ENCODE results near the gene CD248. TPM values are rescaled to one million over a fixed set of nuclear protein-coding genes. Genes with fewer than 3 reads are reported as not detected.
"Not testable (repeated sequence)": the region's sequence is repeated elsewhere in the genome, so short reads cannot be mapped to it uniquely, and the experiment has no call there.

Gene CD248
- total RNA-seq, 8 experiments from 2014 or later: 0.27 to 126 (median 3.8) TPM

- in situ Hi-C loops (cut with MboI; ENCODE audit: low pct_unique_long_range_greater_than_20kb in 2 of 9, low sequenced_read_pairs in 9 of 9, unreplicated experiment in 9 of 9): no loop called here
- peak in 3 of 8 experiments; percentile 0 to 8 (median 6) for ATAC-seq (replicated peaks in 6 of 8)
- H3K4me3 ChIP-seq: peak overlapping the region; percentile 25 to 39 (median 32)
- peaks cover 30 to 36% of the 10 kb centered on the region in 2 donors for H3K4me1 ChIP-seq (replicated peaks in 1 of 2)
- 30 to 86% (median 39%) methylated on average over 1 to 4 of the region's 38 CpGs; no CpG with 5 or more reads in 7 of the 10 experiments for WGBS, 10 experiments
- H3K27ac ChIP-seq: peak overlapping the region; percentile 79 to 92
These were observed 3.3 kb downstream of the CD248 start for GRCh38 chr11:66313321-66314185.

DNA sequence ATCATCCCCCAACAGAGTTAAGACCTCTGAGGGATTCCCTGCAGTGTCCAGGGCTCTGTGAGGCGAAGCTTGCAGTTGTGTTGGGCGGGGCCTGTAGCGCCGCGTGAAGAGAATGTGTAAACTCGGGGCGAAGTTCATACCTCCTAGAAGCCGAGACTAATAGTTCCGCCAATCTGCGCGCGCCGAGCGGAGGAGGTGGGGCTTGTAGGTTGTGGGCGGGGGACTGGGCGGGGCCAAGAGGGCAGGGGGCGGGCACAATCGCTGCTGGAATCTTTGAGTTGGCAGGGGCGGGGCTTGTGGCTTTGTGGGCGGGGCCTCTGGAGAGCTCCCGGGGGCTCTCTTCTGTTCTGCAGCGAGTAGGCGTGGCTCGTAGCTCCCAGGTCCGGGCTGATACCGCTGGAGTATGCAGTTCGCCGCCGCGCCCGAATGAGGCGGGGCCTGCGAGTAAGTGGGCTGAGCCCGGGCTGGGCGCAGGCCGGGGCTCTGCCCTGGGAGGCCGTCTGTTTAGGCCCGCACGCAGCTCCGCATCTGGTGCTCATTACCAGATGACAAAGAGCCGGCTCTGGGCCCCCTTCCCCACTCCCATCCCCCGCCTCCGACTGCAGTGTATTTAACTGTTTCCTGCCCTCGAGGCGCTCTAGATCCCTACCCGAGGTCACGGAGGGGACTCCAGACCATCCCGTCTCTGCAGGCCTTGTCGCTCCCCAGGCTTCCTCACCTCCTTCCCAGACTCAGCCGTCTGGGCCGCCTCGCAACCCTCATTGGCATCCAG, 4.1 kb downstream of the CD248 start:
- in situ Hi-C loops (cut with MboI; ENCODE audit: low pct_unique_long_range_greater_than_20kb in 2 of 9, low sequenced_read_pairs in 9 of 9, unreplicated experiment in 9 of 9): no loop called here
- H3K4me1 ChIP-seq (replicated peaks in 1 of 2): peaks cover 22 to 28% of the 10 kb centered on the region in 2 donors
- peak overlapping the region; percentile 32 to 41 (median 39) for H3K4me3 ChIP-seq
- ATAC-seq (replicated peaks in 6 of 8): peak; percentile 62 to 85 (median 80)
- peak overlapping the region; percentile 79 to 92 for H3K27ac ChIP-seq
- WGBS, 10 experiments: 0 to 6% methylated on average over 1 to 3 of the region's 52 CpGs; no CpG with 5 or more reads in 8 of the 10 experiments

DNA sequence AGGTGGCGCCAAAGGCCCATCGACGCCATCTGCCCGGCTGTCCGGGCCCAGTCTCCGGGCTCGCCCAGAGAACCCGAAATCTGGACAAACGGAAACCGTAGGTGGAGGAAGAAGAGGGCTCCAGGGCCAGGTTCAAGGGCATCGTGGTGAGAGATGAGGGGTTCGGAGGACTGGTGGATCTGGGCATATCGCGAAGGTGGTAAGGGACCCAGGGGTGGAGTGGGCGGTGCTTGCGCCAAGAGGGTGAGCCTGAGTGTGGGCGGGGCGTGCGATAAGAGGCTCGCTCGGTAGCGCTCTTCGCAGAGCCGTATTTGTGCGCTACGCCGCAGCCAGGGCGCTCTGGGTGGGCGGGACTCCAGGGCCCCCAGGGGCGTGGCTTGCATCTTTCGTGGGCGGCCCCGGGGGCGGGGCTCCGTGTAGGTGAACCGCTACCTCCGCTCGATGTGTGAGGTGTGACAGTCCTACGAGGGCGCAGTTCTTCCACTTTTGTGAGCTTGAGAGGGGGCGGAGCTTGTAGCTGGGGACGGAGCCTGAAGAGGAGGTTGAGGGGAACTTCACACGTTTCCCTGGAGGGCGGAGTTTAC, 4.8 kb downstream of the CD248 start:
- in situ Hi-C loops (cut with MboI; ENCODE audit: low pct_unique_long_range_greater_than_20kb in 2 of 9, low sequenced_read_pairs in 9 of 9, unreplicated experiment in 9 of 9): no loop called here
- Histone ChIP-seq H3K27ac (peak overlapping the region; percentile 40 to 81), H3K4me1 (replicated peaks in 1 of 2) (peaks cover 15 to 21% of the 10 kb centered on the region in 2 donors), H3K4me3 (peak overlapping the region; percentile 25 to 41 (median 39))
- 0 to 5% (median 0%) methylated on average over 1 to 8 of the region's 44 CpGs; no CpG with 5 or more reads in 3 of the 10 experiments for WGBS, 10 experiments
- ATAC-seq (replicated peaks in 6 of 8): peak; percentile 34 to 72 (median 68)

DNA sequence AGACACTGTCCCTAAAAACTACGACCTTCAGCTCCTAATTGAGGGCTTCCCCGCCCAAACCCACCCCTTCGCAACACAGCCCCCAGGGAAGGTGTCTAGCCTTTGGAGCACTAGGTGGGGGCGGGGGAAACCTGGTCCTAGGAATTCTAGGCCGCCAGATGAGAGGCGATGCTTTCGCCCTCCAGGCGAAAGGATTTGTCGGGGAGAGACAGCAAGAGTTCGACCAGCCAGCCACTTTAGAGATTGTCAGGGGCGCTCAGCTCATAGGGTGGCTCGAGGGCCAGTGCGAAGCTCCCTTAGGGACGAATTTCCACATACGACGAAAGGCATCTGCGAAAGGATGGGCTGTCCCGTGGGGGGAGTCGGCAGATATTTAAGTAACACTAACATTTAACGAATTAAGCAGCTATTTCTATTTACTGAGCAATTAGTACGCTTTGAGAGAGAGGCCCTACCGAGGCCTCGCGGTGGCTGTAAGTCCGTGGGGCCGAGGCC, 5.3 kb downstream of the CD248 start:
- 4 to 80% (median 17%) methylated on average over 4 to 9 of the region's 26 CpGs; no CpG with 5 or more reads in 5 of the 10 experiments for WGBS, 10 experiments
- ATAC-seq (replicated peaks in 6 of 8): no peak
- Histone ChIP-seq H3K4me1 (replicated peaks in 1 of 2) (peaks cover 10 to 15% of the 10 kb centered on the region in 2 donors), H3K4me3 (peak overlapping the region; percentile 25 to 41 (median 39)), H3K27ac (peak overlapping the region; percentile 40 to 81)
- in situ Hi-C loops (cut with MboI; ENCODE audit: low pct_unique_long_range_greater_than_20kb in 2 of 9, low sequenced_read_pairs in 9 of 9, unreplicated experiment in 9 of 9): no loop called here

GRCh38 chr11:66310803-66311440, 5.9 kb downstream of the CD248 start:
- H3K27ac ChIP-seq; ATAC-seq (replicated peaks in 6 of 8); H3K4me3 ChIP-seq; in situ Hi-C loops (cut with MboI; ENCODE audit: low pct_unique_long_range_greater_than_20kb in 2 of 9, low sequenced_read_pairs in 9 of 9, unreplicated experiment in 9 of 9): not testable (repeated sequence)
- 60 to 95% (median 86%) methylated on average over 4 to 16 of the region's 18 CpGs; no CpG with 5 or more reads in 1 of the 10 experiments for WGBS, 10 experiments
- peaks cover 8 to 13% of the 10 kb centered on the region in 2 donors for H3K4me1 ChIP-seq (replicated peaks in 1 of 2)

- no peak for ATAC-seq (replicated peaks in 6 of 8)
These were observed 6.5 kb downstream of the CD248 start for GRCh38 chr11:66310324-66310723.

DNA sequence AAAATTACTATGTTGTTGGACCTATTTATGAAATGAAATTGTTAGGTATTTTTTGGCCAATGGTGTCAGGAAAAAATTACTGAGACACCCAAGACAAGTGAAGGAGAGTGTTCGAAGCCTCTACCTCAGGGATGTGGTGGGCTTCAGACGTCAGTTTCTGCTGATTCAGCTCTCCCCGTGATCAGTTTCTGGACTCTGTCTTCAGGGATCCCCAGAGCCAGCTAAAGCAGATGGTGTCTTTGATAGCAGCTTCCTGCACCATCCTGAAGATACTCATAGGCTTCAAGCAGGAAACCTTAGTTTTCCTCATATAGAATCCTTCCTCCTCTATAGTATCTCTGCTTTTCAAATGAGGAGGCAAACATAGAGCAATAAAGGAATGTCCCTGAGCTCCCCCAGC, 7.4 kb downstream of the CD248 start:
- no peak for ATAC-seq (replicated peaks in 6 of 8)
- peaks cover 8 to 13% of the 10 kb centered on the region in 2 donors for H3K4me1 ChIP-seq (replicated peaks in 1 of 2)
- in situ Hi-C loops (cut with MboI; ENCODE audit: low pct_unique_long_range_greater_than_20kb in 2 of 9, low sequenced_read_pairs in 9 of 9, unreplicated experiment in 9 of 9): no loop called here
- H3K27ac ChIP-seq: no peak overlapping the region
- H3K4me3 ChIP-seq: no peak overlapping the region
- 20 to 85% (median 41%) methylated on average over 1 to 3 of the region's 3 CpGs; no CpG with 5 or more reads in 3 of the 10 experiments for WGBS, 10 experiments

More at GRCh38 chr11:66310324-66310723, 6.5 kb downstream of the CD248 start:
- Histone ChIP-seq H3K4me1 (replicated peaks in 1 of 2) (peaks cover 8 to 13% of the 10 kb centered on the region in 2 donors), H3K27ac (no peak overlapping the region), H3K4me3 (no peak overlapping the region)
- in situ Hi-C loops (cut with MboI; ENCODE audit: low pct_unique_long_range_greater_than_20kb in 2 of 9, low sequenced_read_pairs in 9 of 9, unreplicated experiment in 9 of 9): no loop called here
- 47 to 92% (median 76%) methylated on average over 1 to 8 of the region's 8 CpGs; no CpG with 5 or more reads in 3 of the 10 experiments for WGBS, 10 experiments

- in situ Hi-C loops (cut with MboI; ENCODE audit: low pct_unique_long_range_greater_than_20kb in 2 of 9, low sequenced_read_pairs in 9 of 9, unreplicated experiment in 9 of 9): no loop called here
- no peak for ATAC-seq (replicated peaks in 6 of 8)
- Histone ChIP-seq H3K4me1 (replicated peaks in 1 of 2) (no peaks in the 10 kb centered on the region), H3K4me3 (no peak overlapping the region), H3K27ac (no peak overlapping the region)
- 40 to 100% (median 82%) methylated on average over 1 to 8 of the region's 12 CpGs; no CpG with 5 or more reads in 2 of the 10 experiments for WGBS, 10 experiments
These were observed 14.2 kb downstream of the CD248 start for GRCh38 chr11:66302656-66303055.

- in situ Hi-C loops (cut with MboI; ENCODE audit: low pct_unique_long_range_greater_than_20kb in 2 of 9, low sequenced_read_pairs in 9 of 9, unreplicated experiment in 9 of 9): no loop called here
- no peak for ATAC-seq (replicated peaks in 6 of 8)
- no peak overlapping the region for H3K27ac ChIP-seq
- no peak overlapping the region for H3K4me3 ChIP-seq
- H3K4me1 ChIP-seq (replicated peaks in 1 of 2): no peaks in the 10 kb centered on the region
- WGBS, 10 experiments: 40 to 100% (median 75%) methylated on average over 1 to 3 of the region's 3 CpGs; no CpG with 5 or more reads in 4 of the 10 experiments
These were observed 17.7 kb downstream of the CD248 start for GRCh38 chr11:66299186-66299585.

DNA sequence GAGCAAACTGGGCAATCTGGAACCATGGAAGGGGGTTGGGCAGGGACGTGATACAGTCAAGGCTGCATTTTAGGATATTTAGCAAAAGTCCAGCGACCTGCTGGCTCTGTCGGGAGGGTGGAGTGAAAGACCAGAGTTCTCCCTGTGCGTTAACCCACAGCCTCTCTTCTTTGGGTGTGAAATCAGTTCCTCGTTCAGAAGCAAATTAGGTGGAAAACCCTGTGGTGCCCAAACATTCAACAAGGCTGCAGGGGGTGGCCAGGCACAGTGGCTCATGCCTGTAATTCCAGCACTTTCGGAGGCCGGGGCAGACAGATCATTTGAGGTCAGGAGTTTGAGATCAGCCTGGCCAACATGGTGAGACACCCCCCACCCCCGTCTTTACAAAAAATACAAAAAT, 19.2 kb downstream of the CD248 start:
- Histone ChIP-seq H3K4me1 (replicated peaks in 1 of 2) (peaks cover 0 to 4% of the 10 kb centered on the region in 2 donors), H3K4me3 (no peak overlapping the region), H3K27ac (no peak overlapping the region)
- in situ Hi-C loops (cut with MboI; ENCODE audit: low pct_unique_long_range_greater_than_20kb in 2 of 9, low sequenced_read_pairs in 9 of 9, unreplicated experiment in 9 of 9): no loop called here
- WGBS, 10 experiments: 0 to 73% (median 41%) methylated on average over 1 to 8 of the region's 8 CpGs; no CpG with 5 or more reads in 3 of the 10 experiments
- ATAC-seq (replicated peaks in 6 of 8): no peak

DNA sequence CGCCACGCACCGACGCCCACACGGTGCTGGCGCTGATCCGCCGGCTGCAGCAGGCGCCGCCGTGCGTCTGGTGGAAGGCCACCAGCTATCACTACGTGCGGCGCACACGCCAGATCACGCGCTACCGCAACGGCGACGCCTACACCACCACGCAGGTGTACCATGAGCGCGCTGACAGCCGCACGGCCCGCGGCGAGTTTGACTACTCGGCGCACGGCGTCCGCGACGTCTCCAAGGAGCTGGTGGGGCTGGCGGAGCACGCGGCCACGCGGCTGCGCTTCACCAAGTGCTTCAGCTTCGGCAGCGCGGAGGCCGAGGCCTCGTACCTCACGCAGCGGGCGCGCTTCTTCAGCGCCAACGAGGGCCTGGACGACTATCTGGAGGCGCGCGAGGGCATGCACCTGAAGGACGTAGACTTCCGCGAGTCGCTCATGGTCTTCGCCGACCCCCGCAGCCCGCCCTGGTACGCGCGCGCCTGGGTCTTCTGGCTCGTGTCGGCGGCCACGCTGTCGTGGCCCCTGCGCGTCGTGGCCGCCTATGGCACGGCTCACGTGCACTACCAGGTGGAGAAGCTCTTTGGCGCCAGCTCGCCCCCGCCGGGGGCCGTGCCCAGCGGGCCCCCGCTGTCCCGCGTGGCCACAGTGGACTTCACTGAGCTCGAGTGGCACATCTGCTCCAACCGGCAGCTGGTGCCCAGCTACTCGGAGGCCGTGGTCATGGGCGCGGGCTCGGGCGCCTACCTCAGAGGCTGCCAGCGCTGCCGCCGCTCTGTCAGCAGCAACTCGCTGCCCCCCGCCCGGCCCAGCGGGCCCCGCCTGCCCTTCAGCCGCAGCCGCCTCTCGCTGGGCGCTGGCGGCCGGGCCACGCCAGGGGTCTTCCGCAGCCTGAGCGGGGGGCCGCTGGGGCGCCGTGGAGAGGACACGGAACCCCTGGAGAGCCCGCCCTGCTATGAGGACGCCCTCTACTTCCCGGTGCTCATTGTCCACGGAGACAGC, 21.9 kb downstream of the CD248 start:
- Histone ChIP-seq H3K4me3 (no peak overlapping the region), H3K27ac (no peak overlapping the region), H3K4me1 (replicated peaks in 1 of 2) (peaks cover 5 to 25% of the 10 kb centered on the region in 2 donors)
- ATAC-seq (replicated peaks in 6 of 8): no peak
- 90 to 95% (median 94%) methylated on average over 4 to 28 of the region's 123 CpGs; no CpG with 5 or more reads in 6 of the 10 experiments for WGBS, 10 experiments
- in situ Hi-C loops (cut with MboI; ENCODE audit: low pct_unique_long_range_greater_than_20kb in 2 of 9, low sequenced_read_pairs in 9 of 9, unreplicated experiment in 9 of 9): no loop called here

All from motor neuron (in vitro differentiated cells).